Calu3 (cell line): ENCODE results near the gene TMEM147. TPM values are rescaled to one million over a fixed set of nuclear protein-coding genes. Genes with fewer than 3 reads are reported as not detected.

Source experiments
- BruUV-seq: library from RNA; stranded (reverse); fragments of 400-500 nt; replicated peaks from 2 replicates; lab custom pipeline; 2021; lab: Mats Ljungman, UMichigan
- CTCF ChIA-PET: fragments of 300-600 bp; sonication (Branson Sonifier 250); formaldehyde crosslinking; loops from one replicate; lab custom pipeline; 2022; ENCODE audit warnings: antibody characterized with exemption; lab: Charles Lee
- DNase-seq: peaks from one replicate; pipeline ENCODE4 v3.0.0; 2022
- H3K27ac Mint-ChIP-seq: one replicate; pipeline ENCODE4 v1.8.0; 2022; ENCODE audit warnings: mixed read lengths; ENCODE audit not compliant: unreplicated experiment
- H3K27me3 Mint-ChIP-seq: one replicate; pipeline ENCODE4 v1.8.0; 2022; ENCODE audit warnings: mixed read lengths; ENCODE audit not compliant: unreplicated experiment
- H3K36me3 Mint-ChIP-seq: one replicate; pipeline ENCODE4 v1.8.0; 2022; ENCODE audit warnings: mild to moderate bottlenecking, moderate library complexity, mixed read lengths; ENCODE audit not compliant: insufficient read depth, unreplicated experiment
- H3K4me1 Mint-ChIP-seq: one replicate; pipeline ENCODE4 v1.8.0; 2022; ENCODE audit warnings: mild to moderate bottlenecking, low read depth, mixed read lengths; ENCODE audit not compliant: unreplicated experiment
- H3K4me3 Mint-ChIP-seq: one replicate; pipeline ENCODE4 v1.8.0; 2022; ENCODE audit warnings: mild to moderate bottlenecking, low read depth, moderate library complexity, mixed read lengths; ENCODE audit not compliant: unreplicated experiment
- H3K9me3 Mint-ChIP-seq: one replicate; pipeline ENCODE4 v1.8.0; 2022; ENCODE audit warnings: low read depth, mixed read lengths; ENCODE audit not compliant: unreplicated experiment
- CTCF ChIP-seq: fragments of 200-600 bp; IDR thresholded peaks from one replicate; pipeline ENCODE4 v1.8.0; 2022; ENCODE audit warnings: antibody characterized with exemption; ENCODE audit not compliant: unreplicated experiment
- intact Hi-C: fragments of 100-400 bp; cut with micrococcal nuclease; formaldehyde crosslinking; loops from one replicate; pipeline ENCODE4 v1.10.0; 2022; ENCODE audit not compliant: unreplicated experiment
- total RNA-seq: library from RNA; stranded (reverse); gene quantifications from 2 replicates; pipeline ENCODE4 v1.2.3, GENCODE V29; 2022

TMEM147 gene
- total RNA-seq, 1 experiment from 2014 or later, result 118 TPM

- CTCF ChIA-PET, result interaction anchor here (1.2 kb wide), 1 partner anchor 57 kb away, joined by 4 read pairs; no protein-coding TSS in a partner anchor
- intact Hi-C loops, result no loop called here
- Mint-ChIP-seq H3K4me1 (no peaks in the 10 kb centered on the region), H3K27me3 (peaks cover 88% of the 10 kb centered on the region), H3K9me3 (no peaks in the 10 kb centered on the region), H3K36me3 (no peaks in the 10 kb centered on the region), H3K27ac (no peak overlapping the region), H3K4me3 (no peak overlapping the region)
- no TSS peak for BruUV-seq
- DNase-seq, result no peak
- no peak for TF ChIP-seq CTCF
Measured at GRCh38 chr19:35566738-35567137, 21.3 kb downstream of the TMEM147 start.

- H3K27ac Mint-ChIP-seq, result no peak overlapping the region
- no peaks in the 10 kb centered on the region for H3K4me1 Mint-ChIP-seq
- CTCF ChIA-PET, result no interaction called here
- no peaks in the 10 kb centered on the region for H3K9me3 Mint-ChIP-seq
- no peak for DNase-seq
- peaks cover 92% of the 10 kb centered on the region for H3K27me3 Mint-ChIP-seq
- no peaks in the 10 kb centered on the region for H3K36me3 Mint-ChIP-seq
- TF ChIP-seq CTCF, result no peak
- no TSS peak for BruUV-seq
- H3K4me3 Mint-ChIP-seq, result no peak overlapping the region
- intact Hi-C loops, result no loop called here
Measured at GRCh38 chr19:35569281-35569781, 23.9 kb downstream of the TMEM147 start.

GRCh38 chr19:35571406-35571965, 26.1 kb downstream of the TMEM147 start:
- H3K27me3 Mint-ChIP-seq, result peaks cover 85% of the 10 kb centered on the region
- CTCF ChIA-PET, result interaction anchor here (0.6 kb wide), 1 partner anchor 10 kb away, joined by 3 read pairs; no protein-coding TSS in a partner anchor
- peaks cover 8% of the 10 kb centered on the region for H3K9me3 Mint-ChIP-seq
- no peak overlapping the region for H3K4me3 Mint-ChIP-seq
- intact Hi-C loops, result no loop called here
- H3K27ac Mint-ChIP-seq, result no peak overlapping the region
- no peaks in the 10 kb centered on the region for H3K4me1 Mint-ChIP-seq
- DNase-seq, result no peak
- BruUV-seq, result no TSS peak
- no peaks in the 10 kb centered on the region for H3K36me3 Mint-ChIP-seq
- no peak for TF ChIP-seq CTCF

GRCh38 chr19:35577918-35578317, 32.5 kb downstream of the TMEM147 start:
- Mint-ChIP-seq H3K9me3 (peaks cover 13% of the 10 kb centered on the region), H3K4me1 (no peaks in the 10 kb centered on the region), H3K4me3 (no peak overlapping the region), H3K36me3 (no peaks in the 10 kb centered on the region), H3K27me3 (peaks cover 34% of the 10 kb centered on the region), H3K27ac (no peak overlapping the region)
- DNase-seq, result no peak
- intact Hi-C loops, result no loop called here
- CTCF ChIA-PET, result no interaction called here
- BruUV-seq, result no TSS peak
- no peak for TF ChIP-seq CTCF
